Tibial nerve (tissue), 4 donors: Measurements from ENCODE around the gene GOT2. TPM values are rescaled to one million over a fixed set of nuclear protein-coding genes. Genes with fewer than 3 reads are reported as not detected.
"Not testable (repeated sequence)": the region's sequence is repeated elsewhere in the genome, so short reads cannot be mapped to it uniquely, and the experiment has no call there.

Experiments
- DNase-seq, 2 donors: peaks; one replicate each; pipeline ENCODE4 v3.0.0-alpha.2; 2019; ENCODE audit warnings: low spot score in 2 of 2
- H3K27ac ChIP-seq, 4 donors: fragments of 200-600 bp; sonication (generic) in 3 of 4; one replicate each; pipeline ENCODE4 v1.5.1; 2017 to 2019; ENCODE audit warnings: mild to moderate bottlenecking in 1 of 4
- H3K27me3 ChIP-seq, 2 donors: fragments of 200-600 bp; sonication (generic) in 1 of 2; one replicate each; pipeline versions ENCODE4 v1.5.1 to v1.6.0; 2017 to 2019
- H3K36me3 ChIP-seq, 3 donors: fragments of 200-600 bp; sonication (generic); one replicate each; pipeline ENCODE4 v1.5.1; 2018 to 2019
- H3K4me1 ChIP-seq, 4 donors: fragments of 200-600 bp; sonication (generic) in 3 of 4; one replicate each; pipeline ENCODE4 v1.5.1; 2017 to 2019
- H3K4me3 ChIP-seq, 4 donors: fragments of 200-600 bp; sonication (generic) in 3 of 4; one replicate each; pipeline ENCODE4 v1.5.1; 2017 to 2019; ENCODE audit warnings: mild to moderate bottlenecking in 1 of 4, moderate library complexity in 1 of 4
- H3K9me3 ChIP-seq, 4 donors: fragments of 200-600 bp; sonication (generic) in 3 of 4; one replicate each; pipeline ENCODE4 v1.5.1; 2017 to 2019
- CTCF ChIP-seq, 5 experiments: fragments of 200-600 bp in 3 of 5; fragments of 450-650 bp in 2 of 5; sonication (generic) in 3 of 5; IDR thresholded peaks; one replicate each; pipeline ENCODE4 v1.5.1; 2016 to 2019; ENCODE audit warnings: antibody characterized with exemption in 5 of 5, mild to moderate bottlenecking in 3 of 5, moderate library complexity in 2 of 5
- EP300 ChIP-seq, 2 donors: sonication (generic); formaldehyde crosslinking; IDR thresholded peaks; one replicate each; pipeline ENCODE4 v1.6.1; 2017; ENCODE audit warnings: antibody characterized with exemption in 2 of 2, mild to moderate bottlenecking in 1 of 2
- POLR2A ChIP-seq, 2 donors: fragments of 450-650 bp; IDR thresholded peaks; one replicate each; pipeline ENCODE4 v1.6.1; 2017; ENCODE audit warnings: antibody characterized with exemption in 2 of 2, mild to moderate bottlenecking in 2 of 2, moderate library complexity in 2 of 2
- WGBS, 2 donors: methylation state at CpG; one replicate each; pipeline ENCODE4 v1.1.5; 2018; 5-methylcytosine and 5-hydroxymethylcytosine counted together
- total RNA-seq, 4 donors: library from RNA; depleted of rRNA; stranded (reverse); fragments of >200 nt; gene quantifications; one replicate each; pipeline ENCODE4 v1.1.0, GENCODE V29; 2016

The GOT2 gene
- total RNA-seq, 4 donors from 2014 or later: 29.7 to 54.2 (median 34.2) TPM

GRCh38 chr16:58670946-58671583 lies 63.1 kb downstream of the GOT2 start:
- TF ChIP-seq EP300 (IDR thresholded peaks at IDR 0.05) (no peak), POLR2A (IDR thresholded peaks at IDR 0.05) (no peak), CTCF (IDR thresholded peaks at IDR 0.05) (no peak)
- Histone ChIP-seq H3K4me1 (no peaks in the 10 kb centered on the region), H3K9me3 (no peaks in the 10 kb centered on the region), H3K4me3 (no peak overlapping the region), H3K36me3 (peaks cover 0 to 83% (median 0%) of the 10 kb centered on the region in 3 donors), H3K27me3 (no peaks in the 10 kb centered on the region), H3K27ac (no peak overlapping the region)
- DNase-seq: no peak
- WGBS, 2 donors: 87 to 94% methylated on average over 18 of the region's 18 CpGs

GRCh38 chr16:58670177-58670576 lies 63.9 kb downstream of the GOT2 start:
- Histone ChIP-seq H3K27me3 (no peaks in the 10 kb centered on the region), H3K4me1 (no peaks in the 10 kb centered on the region), H3K4me3 (no peak overlapping the region), H3K27ac (no peak overlapping the region), H3K36me3 (peaks cover 0 to 78% (median 0%) of the 10 kb centered on the region in 3 donors), H3K9me3 (no peaks in the 10 kb centered on the region)
- TF ChIP-seq POLR2A (IDR thresholded peaks at IDR 0.05) (no peak), CTCF (IDR thresholded peaks at IDR 0.05) (no peak), EP300 (IDR thresholded peaks at IDR 0.05) (no peak)
- no peak for DNase-seq

GRCh38 chr16:58665200-58665599 lies 68.9 kb downstream of the GOT2 start:
- WGBS, 2 donors: 82 to 87% methylated on average over 8 of the region's 8 CpGs
- no peak for DNase-seq
- Histone ChIP-seq H3K9me3 (no peaks in the 10 kb centered on the region), H3K27ac (no peak overlapping the region), H3K36me3 (peaks cover 0 to 37% (median 0%) of the 10 kb centered on the region in 3 donors), H3K27me3 (no peaks in the 10 kb centered on the region), H3K4me1 (no peaks in the 10 kb centered on the region), H3K4me3 (no peak overlapping the region)
- TF ChIP-seq CTCF (IDR thresholded peaks at IDR 0.05) (no peak), POLR2A (IDR thresholded peaks at IDR 0.05) (no peak), EP300 (IDR thresholded peaks at IDR 0.05) (no peak)

- H3K27me3 ChIP-seq: no peaks in the 10 kb centered on the region
- H3K4me3 ChIP-seq: no peak overlapping the region
- DNase-seq: peak in 1 of 2 donors; percentile 24
- peaks cover 0 to 6% (median 0%) of the 10 kb centered on the region in 3 donors for H3K36me3 ChIP-seq
- TF ChIP-seq CTCF (IDR thresholded peaks at IDR 0.05) (peak; percentile 29 to 53 (median 40)), POLR2A (IDR thresholded peaks at IDR 0.05) (no peak), EP300 (IDR thresholded peaks at IDR 0.05) (no peak)
- H3K27ac ChIP-seq: no peak overlapping the region
- H3K4me1 ChIP-seq: no peaks in the 10 kb centered on the region
- WGBS, 2 donors: 41 to 42% methylated on average over 12 of the region's 12 CpGs
- H3K9me3 ChIP-seq: no peaks in the 10 kb centered on the region
Measured at GRCh38 chr16:58661199-58661830, 72.8 kb downstream of the GOT2 start.

GRCh38 chr16:58659911-58660310 lies 74.2 kb downstream of the GOT2 start:
- WGBS, 2 donors: 81 to 90% methylated on average over 11 of the region's 11 CpGs

More at GRCh38 chr16:58659911-58660310, 74.2 kb downstream of the GOT2 start:
- not testable (repeated sequence) for H3K27ac ChIP-seq, H3K27me3 ChIP-seq, H3K9me3 ChIP-seq, H3K4me3 ChIP-seq, DNase-seq, H3K36me3 ChIP-seq, H3K4me1 ChIP-seq
